HFF-Myc (cell line): ENCODE measurements around the gene MDH1.
"Not testable (repeated sequence)": the region's sequence is repeated elsewhere in the genome, so short reads cannot be mapped to it uniquely, and the experiment has no call there.

Experiments used
- DNase-seq: peaks from one replicate; pipeline ENCODE4 v3.0.0-alpha.2; 2011; ENCODE audit warnings: low read depth; ENCODE audit errors: extremely low read depth
- H3K4me3 ChIP-seq: replicated peaks from 2 replicates; pipeline ENCODE4 v1.5.1; 2011; ENCODE audit warnings: low read depth, mild to moderate bottlenecking, control low read depth, low read length
- TF ChIP-seq, protein P1 (sequence below): IDR thresholded peaks from 2 replicates; pipeline ENCODE4 v1.5.1; 2012; ENCODE audit warnings: mild to moderate bottlenecking, low read depth, low read length, control low read depth; ENCODE audit errors: missing control alignments

Gene MDH1

DNA sequence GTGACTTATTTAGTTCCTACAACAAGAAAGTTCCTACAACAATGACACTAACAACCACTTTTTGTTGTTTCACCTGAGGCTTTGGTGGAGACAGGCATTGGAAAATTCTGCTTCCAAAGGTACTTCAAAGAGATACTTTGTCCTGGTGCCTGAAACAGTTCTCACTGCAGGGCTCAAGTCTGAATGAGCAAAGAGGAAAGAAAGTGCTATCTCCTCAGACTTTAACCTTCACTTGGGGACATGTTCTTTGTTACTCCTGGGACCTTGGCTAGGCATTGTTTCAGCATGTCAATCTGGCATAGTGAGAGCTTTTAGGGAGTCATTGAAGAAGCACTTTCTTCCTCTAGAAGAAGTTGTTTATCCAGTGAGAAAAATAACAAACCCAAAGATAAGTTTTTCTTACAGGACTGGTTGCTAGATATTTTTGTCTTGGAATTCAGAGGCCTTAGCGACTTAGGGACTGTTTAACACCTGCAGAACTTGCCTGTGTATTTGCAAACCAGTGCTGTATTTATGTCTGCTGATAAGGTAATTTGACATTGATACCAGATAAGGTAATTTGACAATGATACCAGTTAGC is 12.2 kb downstream of the MDH1 start:
- TF ChIP-seq, protein P1, sequence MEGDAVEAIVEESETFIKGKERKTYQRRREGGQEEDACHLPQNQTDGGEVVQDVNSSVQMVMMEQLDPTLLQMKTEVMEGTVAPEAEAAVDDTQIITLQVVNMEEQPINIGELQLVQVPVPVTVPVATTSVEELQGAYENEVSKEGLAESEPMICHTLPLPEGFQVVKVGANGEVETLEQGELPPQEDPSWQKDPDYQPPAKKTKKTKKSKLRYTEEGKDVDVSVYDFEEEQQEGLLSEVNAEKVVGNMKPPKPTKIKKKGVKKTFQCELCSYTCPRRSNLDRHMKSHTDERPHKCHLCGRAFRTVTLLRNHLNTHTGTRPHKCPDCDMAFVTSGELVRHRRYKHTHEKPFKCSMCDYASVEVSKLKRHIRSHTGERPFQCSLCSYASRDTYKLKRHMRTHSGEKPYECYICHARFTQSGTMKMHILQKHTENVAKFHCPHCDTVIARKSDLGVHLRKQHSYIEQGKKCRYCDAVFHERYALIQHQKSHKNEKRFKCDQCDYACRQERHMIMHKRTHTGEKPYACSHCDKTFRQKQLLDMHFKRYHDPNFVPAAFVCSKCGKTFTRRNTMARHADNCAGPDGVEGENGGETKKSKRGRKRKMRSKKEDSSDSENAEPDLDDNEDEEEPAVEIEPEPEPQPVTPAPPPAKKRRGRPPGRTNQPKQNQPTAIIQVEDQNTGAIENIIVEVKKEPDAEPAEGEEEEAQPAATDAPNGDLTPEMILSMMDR = no peak
- H3K4me3 ChIP-seq = no peak overlapping the region
- no peak for DNase-seq

GRCh38 chr2:63604666-63605065 is 15.9 kb downstream of the MDH1 start:
- no peak overlapping the region for H3K4me3 ChIP-seq
- no peak for DNase-seq
- TF ChIP-seq, protein P1 = no peak

DNA sequence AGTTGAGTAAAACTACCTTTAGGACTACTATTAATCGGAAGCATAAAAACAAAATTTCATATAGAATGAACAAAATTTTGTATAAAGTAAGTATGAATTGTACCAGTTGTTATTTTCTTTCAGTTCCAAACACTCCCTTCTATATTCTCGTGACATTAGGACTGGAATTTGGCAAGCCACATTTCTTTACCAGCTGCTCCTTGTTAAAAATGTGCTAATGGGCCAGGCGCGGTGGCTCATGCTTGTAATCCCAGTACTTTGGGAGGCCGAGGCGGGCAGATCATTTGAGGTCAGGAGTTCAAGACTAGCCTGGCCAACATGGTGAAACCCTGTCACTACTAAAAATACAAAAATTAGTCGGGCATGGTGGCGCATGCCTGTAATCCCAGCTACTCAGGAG is 20.1 kb downstream of the MDH1 start:
- not testable (repeated sequence) for DNase-seq, H3K4me3 ChIP-seq

DNA sequence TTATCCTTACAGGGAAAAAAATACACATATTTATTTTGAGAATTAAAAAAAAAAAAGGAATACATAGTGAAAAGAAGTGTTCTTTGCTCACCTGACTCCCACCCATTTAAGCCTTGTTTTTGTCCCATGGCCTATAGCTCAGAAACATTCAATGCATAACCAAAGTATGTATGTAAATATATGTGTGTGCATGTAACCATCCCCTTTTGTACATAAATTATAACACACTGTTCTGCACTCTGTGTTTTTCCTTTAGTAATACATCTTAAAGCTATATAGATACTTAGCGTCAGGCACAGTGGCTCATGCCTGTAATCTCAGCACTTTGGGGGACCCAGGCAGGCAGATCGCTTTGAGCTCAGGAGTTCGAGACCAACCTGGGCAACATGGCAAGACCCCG is 21.8 kb downstream of the MDH1 start:
- no peak overlapping the region for H3K4me3 ChIP-seq

GRCh38 chr2:63613391-63613901 is 24.7 kb downstream of the MDH1 start:
- no peak for DNase-seq
- no peak overlapping the region for H3K4me3 ChIP-seq
- TF ChIP-seq, protein P1 = no peak

More for the DNA sequence above, 21.8 kb downstream of the MDH1 start:
- DNase-seq = no peak
- TF ChIP-seq, protein P1 = no peak

DNA sequence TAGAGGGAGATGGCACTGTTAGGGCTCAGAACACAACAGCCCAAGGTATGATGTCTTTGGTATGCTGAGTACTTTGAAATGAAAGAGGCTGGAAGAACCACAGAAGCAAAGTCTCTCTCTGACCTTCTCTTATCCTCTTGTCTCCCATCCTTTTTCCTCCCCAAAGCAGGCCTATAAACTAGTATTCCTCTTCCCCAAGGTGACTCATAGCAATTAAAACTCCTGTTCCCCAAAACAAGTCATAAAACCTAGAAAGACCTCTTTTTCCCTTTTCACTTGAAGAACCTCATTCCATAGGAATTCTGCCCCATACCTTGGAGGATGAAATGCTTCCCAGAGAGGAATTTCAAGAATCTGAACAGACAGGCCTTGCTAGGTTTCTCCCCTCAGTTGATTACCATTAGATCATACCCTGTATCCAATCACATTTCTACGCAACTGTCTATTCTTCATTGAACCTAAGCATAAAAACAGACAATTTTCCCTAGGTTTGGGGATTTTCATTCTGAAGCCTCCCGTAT is 25.7 kb downstream of the MDH1 start:
- DNase-seq = peak; percentile 35
- H3K4me3 ChIP-seq = no peak overlapping the region
- TF ChIP-seq, protein P1 = no peak

- no peak overlapping the region for H3K4me3 ChIP-seq
- peak; percentile 24 for DNase-seq
- TF ChIP-seq, protein P1 = no peak
Observed at GRCh38 chr2:63614983-63615945, 26.5 kb downstream of the MDH1 start.
